Body of pancreas (tissue), 4 donors: Measurements from ENCODE around the gene AUTS2. TPM values are rescaled to one million over a fixed set of nuclear protein-coding genes. Genes with fewer than 3 reads are reported as not detected.
A peak's percentile ranks its signal among the peaks of the same experiment; 100 is the strongest.

Experiments used
- ATAC-seq: fragments of 150-250 bp; one replicate; pipeline ENCODE4 v1.9.1; 2016
- DNase-seq, 4 donors: peaks; one replicate each; pipeline ENCODE4 v3.0.0-alpha.2; 2019
- H3K27ac ChIP-seq, 4 donors: fragments of 200-600 bp; sonication (generic); 1 replicate in 3 of 4; 2 replicates in 1 of 4; pipeline versions ENCODE4 v1.5.1 to v1.6.1; 2016 to 2019; ENCODE audit warnings: mild to moderate bottlenecking in 1 of 4, mixed read lengths in 1 of 4, moderate library complexity in 1 of 4
- H3K27me3 ChIP-seq, 2 donors: fragments of 200-600 bp; sonication (generic); one replicate each; pipeline ENCODE4 v1.6.0; 2016; ENCODE audit warnings: mild to moderate bottlenecking in 1 of 2
- H3K36me3 ChIP-seq, 2 donors: fragments of 200-600 bp; sonication (generic); replicated peaks in 1 of 2; 2 replicates each; pipeline ENCODE4 v1.5.1; 2016; ENCODE audit warnings: low read depth in 2 of 2; ENCODE audit not compliant: insufficient read depth in 1 of 2
- H3K4me1 ChIP-seq: fragments of 200-600 bp; sonication (generic); one replicate; pipeline ENCODE4 v1.6.0; 2016
- H3K4me3 ChIP-seq, 2 donors: fragments of 200-600 bp; sonication (generic); 1 replicate in 1 of 2; 2 replicates in 1 of 2; pipeline ENCODE4 v1.5.1; 2016 to 2019
- H3K9me3 ChIP-seq, 3 donors: fragments of 200-600 bp; sonication (generic); 1 replicate in 2 of 3; 2 replicates in 1 of 3; pipeline ENCODE4 v1.5.1; 2016
- CTCF ChIP-seq, 7 experiments: fragments of 450-650 bp in 4 of 7; fragments of 200-600 bp in 3 of 7; sonication (generic) in 3 of 7; IDR thresholded peaks; one replicate each; pipeline ENCODE4 v1.5.1; 2016 to 2019; ENCODE audit warnings: antibody characterized with exemption in 7 of 7
- POLR2A ChIP-seq, 3 donors: fragments of 450-650 bp; IDR thresholded peaks; one replicate each; pipeline ENCODE4 v1.6.1; 2016; ENCODE audit warnings: antibody characterized with exemption in 3 of 3, mild to moderate bottlenecking in 2 of 3
- WGBS, 2 donors: methylation state at CpG; one replicate each; pipeline ENCODE4 v1.1.5; 2017; 5-methylcytosine and 5-hydroxymethylcytosine counted together
- intact Hi-C: fragments of 100-400 bp; cut with DNase I; formaldehyde crosslinking; loops from one replicate; pipeline ENCODE4 v1.15.1; 2023
- total RNA-seq, 2 donors: library from RNA; depleted of rRNA; stranded (reverse); fragments of >200 nt; gene quantifications; one replicate each; pipeline ENCODE4 v1.1.0, GENCODE V29; 2016

Gene AUTS2
- total RNA-seq, 2 donors from 2014 or later, result 11.7 to 18.5 TPM

- Histone ChIP-seq H3K36me3 (no peaks in the 10 kb centered on the region), H3K27ac (no peak overlapping the region), H3K4me3 (no peak overlapping the region), H3K27me3 (no peaks in the 10 kb centered on the region), H3K9me3 (no peaks in the 10 kb centered on the region), H3K4me1 (peaks cover 22% of the 10 kb centered on the region)
- intact Hi-C loops, result no loop called here
- ATAC-seq (no peak), DNase-seq (no peak)
- 76 to 77% methylated on average over 3 of the region's 3 CpGs for WGBS, 2 donors
- TF ChIP-seq POLR2A (IDR thresholded peaks at IDR 0.05), result no peak
- no peak for TF ChIP-seq CTCF (IDR thresholded peaks at IDR 0.05)
Measured at GRCh38 chr7:70566671-70567070, 968.4 kb downstream of the AUTS2 start.

GRCh38 chr7:70568674-70569334 lies 970.5 kb downstream of the AUTS2 start:
- intact Hi-C loops, result no loop called here
- Histone ChIP-seq H3K4me3 (no peak overlapping the region), H3K9me3 (no peaks in the 10 kb centered on the region), H3K36me3 (no peaks in the 10 kb centered on the region), H3K4me1 (peaks cover 23% of the 10 kb centered on the region), H3K27ac (no peak overlapping the region), H3K27me3 (no peaks in the 10 kb centered on the region)
- WGBS, 2 donors, result 28 to 33% methylated on average over 8 of the region's 8 CpGs
- DNase-seq (peak; percentile 73 to 79 (median 76)), ATAC-seq (peak; percentile 87)
- TF ChIP-seq CTCF (IDR thresholded peaks at IDR 0.05) (peak in 3 of 7 experiments; percentile 7 to 31 (median 19)), POLR2A (IDR thresholded peaks at IDR 0.05) (no peak)

GRCh38 chr7:70569335-70569819 lies 971.1 kb downstream of the AUTS2 start:
- no peaks in the 10 kb centered on the region for H3K36me3 ChIP-seq
- no peak overlapping the region for H3K27ac ChIP-seq
- H3K4me1 ChIP-seq, result peaks cover 23% of the 10 kb centered on the region
- ATAC-seq, result peak; percentile 6
- no peak for TF ChIP-seq CTCF (IDR thresholded peaks at IDR 0.05)
- no peak for TF ChIP-seq POLR2A (IDR thresholded peaks at IDR 0.05)
- DNase-seq, result no peak
- WGBS, 2 donors, result 51% methylated on average over 4 of the region's 4 CpGs
- no peak overlapping the region for H3K4me3 ChIP-seq
- intact Hi-C loops, result no loop called here
- H3K27me3 ChIP-seq, result no peaks in the 10 kb centered on the region
- no peaks in the 10 kb centered on the region for H3K9me3 ChIP-seq

GRCh38 chr7:70570029-70570428 lies 971.8 kb downstream of the AUTS2 start:
- Histone ChIP-seq H3K27me3 (no peaks in the 10 kb centered on the region), H3K4me1 (peaks cover 23% of the 10 kb centered on the region), H3K36me3 (no peaks in the 10 kb centered on the region), H3K27ac (no peak overlapping the region), H3K9me3 (no peaks in the 10 kb centered on the region), H3K4me3 (no peak overlapping the region)
- TF ChIP-seq CTCF (IDR thresholded peaks at IDR 0.05), result no peak
- TF ChIP-seq POLR2A (IDR thresholded peaks at IDR 0.05), result no peak
- ATAC-seq, result no peak
- no peak for DNase-seq
- intact Hi-C loops, result no loop called here
- whole genome bisulfite sequencing, 2 donors, result 50 to 55% methylated on average over 4 of the region's 4 CpGs

- no peaks in the 10 kb centered on the region for H3K9me3 ChIP-seq
- DNase-seq, result no peak
- H3K4me1 ChIP-seq, result peaks cover 23% of the 10 kb centered on the region
- no peak overlapping the region for H3K27ac ChIP-seq
- no peak for ATAC-seq
- no peaks in the 10 kb centered on the region for H3K36me3 ChIP-seq
- TF ChIP-seq POLR2A (IDR thresholded peaks at IDR 0.05) (no peak), CTCF (IDR thresholded peaks at IDR 0.05) (no peak)
- WGBS, 2 donors, result 78 to 83% methylated on average over 3 of the region's 3 CpGs
- no peak overlapping the region for H3K4me3 ChIP-seq
- intact Hi-C loops, result no loop called here
- no peaks in the 10 kb centered on the region for H3K27me3 ChIP-seq
Measured at GRCh38 chr7:70570961-70571360, 972.7 kb downstream of the AUTS2 start.
